H1 (cell line): ENCODE results near the gene ZFAND3. TPM values are rescaled to one million over a fixed set of nuclear protein-coding genes. Genes with fewer than 3 reads are reported as not detected.

Experiments
- CTCF ChIA-PET: fragments of 300-600 bp; sonication (Branson Sonifier 250); formaldehyde crosslinking; loops from one replicate; lab custom pipeline; 2021; ENCODE audit not compliant: partially characterized antibody; lab: Charles Lee
- POLR2A ChIA-PET: fragments of 300-600 bp; sonication (Branson Sonifier 250); formaldehyde crosslinking; loops from one replicate; lab custom pipeline; 2021; ENCODE audit warnings: inconsistent platforms; ENCODE audit not compliant: partially characterized antibody; lab: Charles Lee
- DNase-seq, 2 experiments: peaks; one replicate each; pipeline versions ENCODE4 v3.0.0 to v3.0.0-alpha.2; 2010 to 2022; ENCODE audit warnings: low spot score in 2 of 2, low read depth in 1 of 2, mixed read lengths in 1 of 2
- FAIRE-seq: peaks from 2 replicates; lab custom pipeline; 2011; peaks lifted over from hg19 to GRCh38; lab: Jason Lieb, UNC
- H2AFZ ChIP-seq: 2 replicates; pipeline ENCODE4 v1.8.1; 2012; ENCODE audit warnings: low read length, inconsistent platforms
- H2AK5ac ChIP-seq: 2 replicates; pipeline ENCODE4 v1.6.1; 2013; ENCODE audit warnings: low read depth, low read length
- H2BK120ac ChIP-seq: replicated peaks from 2 replicates; pipeline ENCODE3; 2013; ENCODE audit warnings: low read depth, low read length, inconsistent platforms
- H2BK12ac ChIP-seq: 2 replicates; pipeline ENCODE4 v1.6.1; 2013; ENCODE audit warnings: low read depth, low read length
- H2BK15ac ChIP-seq: 2 replicates; pipeline ENCODE4 v1.6.1; 2013; ENCODE audit warnings: low read length
- H2BK20ac ChIP-seq: 2 replicates; pipeline ENCODE4 v1.6.1; 2013; ENCODE audit warnings: low read length
- H2BK5ac ChIP-seq: 2 replicates; pipeline ENCODE4 v1.6.1; 2013; ENCODE audit warnings: low read depth, low read length
- H3K14ac ChIP-seq: 2 replicates; pipeline ENCODE4 v1.6.1; 2013; ENCODE audit warnings: inconsistent platforms; ENCODE audit not compliant: insufficient read length
- H3K18ac ChIP-seq: 2 replicates; pipeline ENCODE4 v1.6.1; 2013; ENCODE audit warnings: low read length; ENCODE audit errors: extremely low read depth
- H3K23ac ChIP-seq: 2 replicates; pipeline ENCODE4 v1.6.1; 2013; ENCODE audit warnings: inconsistent platforms; ENCODE audit not compliant: insufficient read length
- H3K23me2 ChIP-seq: 2 replicates; pipeline ENCODE4 v1.6.1; 2013; ENCODE audit warnings: low read depth, low read length
- H3K27ac ChIP-seq: 2 replicates; pipeline ENCODE4 v1.6.1; 2011; ENCODE audit warnings: low read depth, low read length, inconsistent platforms
- H3K27me3 ChIP-seq, 4 experiments: replicated peaks in 1 of 4; 1 replicate in 1 of 4; 2 replicates in 3 of 4; pipeline versions ENCODE4 v1.6.1 to v1.8.1; 2011 to 2013; ENCODE audit warnings: low read length in 3 of 4, mild to moderate bottlenecking in 3 of 4, inconsistent platforms in 2 of 4, mixed read lengths in 2 of 4, moderate library complexity in 1 of 4; ENCODE audit not compliant: control insufficient read depth in 3 of 4, insufficient read depth in 3 of 4; ENCODE audit errors: extremely low read depth in 1 of 4
- H3K36me3 ChIP-seq, 4 experiments: 2 replicates each; pipeline versions ENCODE4 v1.6.1 to v1.8.1; 2011 to 2013; ENCODE audit warnings: mild to moderate bottlenecking in 4 of 4, low read length in 3 of 4, moderate library complexity in 2 of 4, control low read depth in 1 of 4, inconsistent platforms in 1 of 4; ENCODE audit not compliant: insufficient read depth in 4 of 4, control insufficient read depth in 2 of 4
- H3K4ac ChIP-seq: replicated peaks from 2 replicates; pipeline ENCODE3; 2013; ENCODE audit warnings: low read length, low read depth, mixed read lengths, inconsistent platforms; ENCODE audit not compliant: insufficient read length
- H3K4me1 ChIP-seq, 4 experiments: replicated peaks in 1 of 4; 1 replicate in 1 of 4; 2 replicates in 3 of 4; pipeline versions ENCODE4 v1.6.1 to v1.8.1; 2011 to 2013; ENCODE audit warnings: low read length in 3 of 4, inconsistent platforms in 2 of 4, mixed read lengths in 1 of 4; ENCODE audit not compliant: insufficient read depth in 4 of 4, control insufficient read depth in 3 of 4
- H3K4me2 ChIP-seq, 2 experiments: 2 replicates each; pipeline versions ENCODE4 v1.6.1 to v1.8.1; 2011 to 2013; ENCODE audit warnings: low read depth in 2 of 2, low read length in 2 of 2, control low read depth in 1 of 2, inconsistent platforms in 1 of 2, mild to moderate bottlenecking in 1 of 2; ENCODE audit not compliant: insufficient read depth in 1 of 2
- H3K4me3 ChIP-seq, 4 experiments: fragments of 200-600, 300-600 bp in 1 of 4; sonication (generic), shearing (Covaris generic), sonication (Bioruptor Twin) in 1 of 4; 2 replicates each; pipeline versions ENCODE4 v1.5.1 to v1.8.1; 2011 to 2016; ENCODE audit warnings: low read length in 4 of 4, low read depth in 3 of 4, control low read depth in 2 of 4, inconsistent platforms in 2 of 4, mild to moderate bottlenecking in 2 of 4, mixed read lengths in 1 of 4, moderate library complexity in 1 of 4; ENCODE audit not compliant: insufficient read depth in 2 of 4; ENCODE audit errors: extremely low read depth in 1 of 4
- H3K56ac ChIP-seq: replicated peaks from 2 replicates; pipeline ENCODE3; 2013; ENCODE audit warnings: low read depth, mild to moderate bottlenecking, mixed read lengths, low read length, inconsistent platforms; ENCODE audit not compliant: insufficient read length
- H3K79me1 ChIP-seq: 2 replicates; pipeline ENCODE4 v1.6.1; 2013; ENCODE audit warnings: low read depth, low read length, control low read depth
- H3K79me2 ChIP-seq, 2 experiments: 2 replicates each; pipeline versions ENCODE4 v1.6.1 to v1.8.1; 2012 to 2013; ENCODE audit warnings: low read length in 2 of 2, mild to moderate bottlenecking in 2 of 2, inconsistent platforms in 1 of 2; ENCODE audit not compliant: insufficient read depth in 2 of 2, control insufficient read depth in 1 of 2
- H3K9ac ChIP-seq, 4 experiments: replicated peaks in 1 of 4; 1 replicate in 1 of 4; 2 replicates in 3 of 4; pipeline versions ENCODE4 v1.6.1 to v1.8.1; 2011 to 2013; ENCODE audit warnings: low read depth in 3 of 4, low read length in 3 of 4, control low read depth in 2 of 4, mild to moderate bottlenecking in 2 of 4, moderate library complexity in 2 of 4, inconsistent platforms in 1 of 4; ENCODE audit errors: extremely low read depth in 1 of 4
- H3K9me3 ChIP-seq, 2 experiments: 2 replicates each; pipeline versions ENCODE4 v1.6.1 to v1.8.1; 2012 to 2013; ENCODE audit warnings: mild to moderate bottlenecking in 2 of 2, moderate library complexity in 2 of 2, control low read depth in 1 of 2, inconsistent platforms in 1 of 2, low read depth in 1 of 2, low read length in 1 of 2, mixed read lengths in 1 of 2; ENCODE audit not compliant: insufficient read depth in 2 of 2
- H4K20me1 ChIP-seq, 2 experiments: replicated peaks in 1 of 2; 2 replicates each; pipeline versions ENCODE3 to v1.8.1; 2011 to 2013; ENCODE audit warnings: inconsistent platforms in 2 of 2, low read length in 2 of 2, mild to moderate bottlenecking in 1 of 2; ENCODE audit not compliant: insufficient read depth in 2 of 2, control insufficient read depth in 1 of 2
- H4K5ac ChIP-seq: 2 replicates; pipeline ENCODE4 v1.6.1; 2013; ENCODE audit warnings: low read length, low read depth, mixed read lengths, inconsistent platforms; ENCODE audit not compliant: insufficient read length
- H4K8ac ChIP-seq: 2 replicates; pipeline ENCODE4 v1.8.0; 2013; ENCODE audit warnings: mild to moderate bottlenecking, moderate library complexity, low read length, inconsistent platforms; ENCODE audit not compliant: insufficient read depth; ENCODE audit errors: extremely low read depth
- H4K91ac ChIP-seq: replicated peaks from 2 replicates; pipeline ENCODE3; 2013; ENCODE audit warnings: low read length, mixed read lengths, inconsistent platforms; ENCODE audit not compliant: insufficient read length
- BACH1 ChIP-seq: IDR thresholded peaks from 2 replicates; pipeline ENCODE4 v1.6.1; 2012; ENCODE audit warnings: low read length, improper control_type of control experiment
- JUND ChIP-seq: IDR thresholded peaks from 2 replicates; pipeline ENCODE4 v1.6.1; 2011; ENCODE audit warnings: mild to moderate bottlenecking, improper control_type of control experiment, low read length
- WGBS, 2 experiments: shearing (Covaris generic) in 1 of 2; methylation state at CpG; one replicate each; pipeline versions ENCODE4 v1.1.6 to v1.1.7; 2013 to 2015; ENCODE audit warnings: low lambda C conversion rate in 2 of 2, mixed read lengths in 2 of 2, inconsistent platforms in 1 of 2, low coverage in 1 of 2, missing lambda C conversion rate in 1 of 2; ENCODE audit not compliant: insufficient replicate concordance in 2 of 2, insufficient coverage in 1 of 2, insufficient read length in 1 of 2; ENCODE audit errors: extremely low coverage in 1 of 2, missing lambda C conversion rate in 1 of 2; 5-methylcytosine and 5-hydroxymethylcytosine counted together
- polyA plus RNA-seq, 7 experiments: library from polyadenylated mRNA; depleted of rRNA in 3 of 7; stranded (reverse) in 5 of 7; unstranded in 2 of 7; fragments of >200 nt in 5 of 7; fragments of 200-250 nt in 2 of 7; gene quantifications; 1 replicate in 5 of 7; 2 replicates in 1 of 7; 4 replicates in 1 of 7; pipeline versions ENCODE4 v1.2.1 to v1.2.3, GENCODE V29; 2011 to 2013; ENCODE audit warnings: missing spikeins in 2 of 7, mixed read lengths in 2 of 7
- total RNA-seq: library from RNA; stranded (reverse); fragmentation: NEBNext Ultra II Directional; extraction: Animal tissue kit (Norgen Biotek cat#: 25700); gene quantifications from 2 replicates; pipeline ENCODE4 v1.2.1, GENCODE V29; 2021

The ZFAND3 gene
- total and polyA plus RNA-seq, 2 of the 8 experiments (the other 6 are each of a cell fraction or from before 2014, with no cell fraction given): 13.0 to 51.3 TPM

DNA sequence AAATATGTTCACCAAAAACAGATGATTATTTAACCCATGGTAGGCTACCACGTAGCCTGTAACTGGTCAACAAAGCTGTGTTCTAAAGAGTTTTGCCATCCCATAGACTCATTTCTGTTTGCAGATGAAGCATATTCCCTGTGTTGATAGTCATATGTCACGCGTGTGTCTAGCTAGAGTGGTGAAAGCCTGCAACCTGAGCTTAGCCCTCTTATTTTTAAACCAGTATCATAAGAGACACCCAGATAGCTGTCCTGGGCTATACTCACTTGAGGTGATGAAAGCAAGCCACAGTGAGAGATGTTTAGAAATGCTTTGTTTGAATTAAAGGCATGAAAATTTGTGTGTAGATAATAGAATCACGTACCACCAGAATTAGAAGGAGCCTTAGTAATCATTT is 307.8 kb downstream of the ZFAND3 start:
- ChIA-PET POLR2A (no interaction called here), CTCF (interaction anchor here (0.6 to 1.0 kb wide), 3 partner anchors 11 to 135 kb away, joined by 3 to 5 read pairs (median 5); no protein-coding TSS in a partner anchor)
- H3K4me1 ChIP-seq: no peaks in the 10 kb centered on the region
- DNase-seq: no peak
- no peaks in the 10 kb centered on the region for H3K79me1 ChIP-seq
- no peaks in the 10 kb centered on the region for H3K27me3 ChIP-seq
- H2AFZ ChIP-seq: no peak overlapping the region
- no peak overlapping the region for H3K27ac ChIP-seq
- H4K5ac ChIP-seq: no peak overlapping the region
- no peak overlapping the region for H3K4me2 ChIP-seq
- H2BK120ac ChIP-seq: no peak overlapping the region
- no peaks in the 10 kb centered on the region for H3K79me2 ChIP-seq
- H4K8ac ChIP-seq: no peak overlapping the region
- H3K4me3 ChIP-seq: no peak overlapping the region
- H3K36me3 ChIP-seq: peaks cover 0 to 6% (median 0%) of the 10 kb centered on the region in 4 experiments; a peak in 1 of 8 replicates
- no peak overlapping the region for H2BK12ac ChIP-seq
- H4K20me1 ChIP-seq: no peaks in the 10 kb centered on the region
- H3K18ac ChIP-seq: no peak overlapping the region
- H2AK5ac ChIP-seq: no peak overlapping the region
- 87% methylated on average over 4 of the region's 4 CpGs; no CpG with 5 or more reads in 1 of the 2 experiments for WGBS, 2 experiments
- no peak overlapping the region for H3K4ac ChIP-seq
- H3K9ac ChIP-seq: no peak overlapping the region
- H3K23me2 ChIP-seq: no peaks in the 10 kb centered on the region
- no peak overlapping the region for H4K91ac ChIP-seq
- peaks cover 0 to 6% of the 10 kb centered on the region in 2 experiments; a peak in 1 of 4 replicates for H3K9me3 ChIP-seq
- no peak overlapping the region for H2BK15ac ChIP-seq
- no peak overlapping the region for H2BK20ac ChIP-seq
- H3K14ac ChIP-seq: no peak overlapping the region
- no peak overlapping the region for H3K56ac ChIP-seq
- TF ChIP-seq JUND: no peak
- no peak for TF ChIP-seq BACH1
- no peak overlapping the region for H3K23ac ChIP-seq
- H2BK5ac ChIP-seq: no peak overlapping the region
- FAIRE-seq: no peak
